HK-2 (cell line): ENCODE data around the gene FDXR.

ENCODE experiments used
- DNase-seq: peaks from one replicate; pipeline ENCODE4 v3.0.0-alpha.2; 2018; ENCODE audit not compliant: unreplicated experiment

Gene FDXR

GRCh38 chr17:74858672-74859458 lies 13.9 kb downstream of the FDXR start:
- DNase-seq: no peak

DNA sequence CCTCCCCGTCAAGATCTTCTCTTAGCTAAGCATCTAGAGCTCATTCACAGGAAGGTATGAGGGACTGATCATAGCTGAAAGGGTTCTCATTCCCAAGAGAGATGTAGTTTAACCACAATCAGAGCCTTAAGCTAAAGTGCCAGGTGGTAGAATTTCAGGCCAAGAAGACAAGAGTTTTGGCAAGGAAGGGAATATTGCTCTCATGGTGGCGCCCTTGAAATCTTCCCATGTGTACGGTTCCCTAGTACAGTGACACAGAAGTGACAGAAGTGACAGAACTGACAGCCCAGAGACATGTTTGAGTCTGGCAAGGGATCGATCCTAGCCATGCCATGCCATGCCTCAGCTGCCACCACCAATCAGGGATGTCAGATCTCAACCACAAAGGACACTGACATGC lies 15.6 kb downstream of the FDXR start:
- DNase-seq: no peak

- no peak for DNase-seq
These were observed 16.7 kb downstream of the FDXR start for GRCh38 chr17:74856112-74856511.

DNA sequence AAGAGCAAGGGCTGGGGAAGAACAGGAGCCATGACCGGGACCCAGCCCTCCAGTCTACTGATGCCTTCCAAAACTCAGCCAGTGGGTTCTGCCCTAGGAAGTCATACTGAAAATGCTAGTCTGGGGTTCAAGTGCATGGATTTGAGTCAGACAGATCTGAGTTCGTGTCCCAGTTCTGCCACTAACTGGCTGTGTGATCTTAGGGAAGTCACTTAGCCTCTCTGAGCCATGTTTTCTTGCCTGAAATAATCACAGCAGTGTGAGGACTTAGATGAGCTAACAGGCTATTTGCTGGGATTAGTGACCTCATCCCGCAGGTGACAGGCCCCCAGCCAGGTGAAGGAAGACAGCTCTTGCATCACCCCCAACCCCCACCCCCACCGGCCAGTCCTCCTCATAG lies 17.5 kb downstream of the FDXR start:
- no peak for DNase-seq

DNA sequence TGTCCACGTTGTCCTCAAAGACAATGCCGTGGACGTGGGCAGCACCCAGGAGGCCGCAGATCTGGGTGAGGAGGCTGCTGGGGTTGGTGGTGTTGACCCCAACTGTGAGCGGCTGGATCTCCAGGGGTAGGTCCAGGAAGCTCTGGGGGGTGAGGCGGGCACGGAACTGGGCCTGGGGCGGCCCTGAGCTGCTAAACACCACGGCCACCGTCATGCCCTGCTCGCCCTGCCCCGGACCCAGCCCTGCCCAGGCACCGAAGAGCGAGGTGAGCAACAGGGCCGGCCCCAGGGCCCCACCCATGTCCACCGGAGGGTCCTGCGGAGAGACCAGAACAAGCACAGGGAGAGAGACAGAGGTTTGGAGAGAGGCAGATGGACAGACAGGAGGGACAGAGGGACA lies 18.0 kb downstream of the FDXR start:
- DNase-seq: no peak

DNA sequence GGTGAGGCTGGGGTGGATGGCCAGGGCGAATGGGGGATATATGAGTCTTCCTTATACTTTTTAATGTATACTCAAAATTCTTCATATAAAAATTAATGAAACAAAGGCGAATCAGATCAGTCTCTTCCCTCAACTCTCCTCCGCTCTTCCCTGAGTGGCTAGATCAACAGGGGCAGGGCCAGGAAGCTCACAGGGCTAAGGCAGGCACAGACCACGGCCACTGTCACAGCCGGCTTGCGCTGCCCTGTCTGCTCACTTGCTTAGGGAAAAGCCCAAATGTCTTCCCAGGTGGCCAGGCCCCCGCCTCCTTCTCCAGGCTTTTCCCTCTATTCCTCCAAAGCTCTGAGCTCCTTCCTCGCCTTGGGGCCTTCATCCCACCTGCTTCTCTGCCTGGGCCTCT lies 19.1 kb downstream of the FDXR start:
- no peak for DNase-seq

DNA sequence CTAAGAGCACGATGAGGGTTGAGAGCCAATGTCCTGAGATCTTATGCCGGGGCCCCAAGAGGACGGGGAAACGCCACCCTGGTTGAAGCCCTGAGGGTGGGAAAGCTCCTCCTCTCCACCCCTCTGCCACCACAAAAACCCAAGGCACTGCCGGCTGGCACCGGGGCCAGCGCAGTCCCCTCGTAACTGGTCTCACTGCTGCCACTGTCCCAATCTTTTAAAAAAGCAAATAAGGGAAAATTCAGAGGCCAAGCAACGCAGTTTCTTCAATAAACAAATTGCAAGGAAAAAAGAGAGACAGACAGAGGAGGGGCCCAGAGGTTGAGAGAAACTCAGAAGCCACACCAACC lies 19.8 kb downstream of the FDXR start:
- DNase-seq: no peak

GRCh38 chr17:74852237-74853047 lies 20.4 kb downstream of the FDXR start:
- no peak for DNase-seq

DNA sequence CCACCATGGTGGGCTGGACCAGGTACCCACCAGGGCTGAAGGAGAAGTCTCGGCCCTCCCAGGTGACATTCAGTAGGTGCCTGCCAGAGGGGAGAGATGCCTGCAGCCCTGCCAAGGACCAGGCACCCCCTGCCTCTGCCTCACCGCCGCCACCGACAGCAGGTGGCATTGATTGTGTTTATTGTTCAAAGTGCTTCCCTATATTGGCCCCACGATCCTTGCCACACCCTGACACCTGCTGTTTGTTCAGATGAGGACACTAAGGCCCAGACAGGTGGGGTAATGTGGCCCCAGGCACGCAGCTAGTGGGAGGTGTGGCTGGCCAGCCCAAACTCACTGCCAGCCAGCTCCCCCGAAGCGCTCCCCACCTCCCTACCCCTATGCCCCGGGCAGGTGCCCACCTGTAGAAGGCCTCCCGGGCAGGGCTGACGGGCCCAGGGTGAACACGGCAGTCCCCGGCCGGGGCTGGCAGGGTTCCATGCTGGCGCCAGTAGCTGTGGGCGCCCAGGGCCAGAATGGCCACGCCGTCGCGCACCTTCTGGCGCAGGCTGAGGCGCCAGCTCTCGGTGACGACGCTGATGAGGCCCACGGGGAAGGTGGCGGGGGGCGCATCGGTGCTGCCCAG lies 21.1 kb downstream of the FDXR start:
- DNase-seq: no peak

- DNase-seq: no peak
These were observed 21.9 kb downstream of the FDXR start for GRCh38 chr17:74850914-74851313.

DNA sequence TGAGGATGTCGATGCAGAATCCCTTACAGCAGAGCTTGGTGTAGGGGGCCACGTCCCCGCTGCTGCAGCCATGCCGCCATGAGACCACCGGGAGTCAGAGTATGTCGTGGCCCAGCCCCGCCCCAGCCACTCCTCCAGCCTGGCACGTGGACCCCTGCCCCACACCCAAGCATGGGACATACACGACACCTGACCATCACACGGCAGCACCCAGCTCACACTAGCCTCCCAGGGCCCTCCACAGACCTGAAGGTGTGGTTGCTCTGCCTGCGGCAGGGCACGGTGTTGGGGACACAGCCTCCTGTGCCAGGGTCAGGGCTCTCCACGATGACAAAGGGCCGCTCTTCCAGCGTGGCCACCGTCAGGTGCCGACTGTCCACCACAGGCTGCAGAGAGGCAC lies 22.5 kb downstream of the FDXR start:
- DNase-seq: no peak

DNA sequence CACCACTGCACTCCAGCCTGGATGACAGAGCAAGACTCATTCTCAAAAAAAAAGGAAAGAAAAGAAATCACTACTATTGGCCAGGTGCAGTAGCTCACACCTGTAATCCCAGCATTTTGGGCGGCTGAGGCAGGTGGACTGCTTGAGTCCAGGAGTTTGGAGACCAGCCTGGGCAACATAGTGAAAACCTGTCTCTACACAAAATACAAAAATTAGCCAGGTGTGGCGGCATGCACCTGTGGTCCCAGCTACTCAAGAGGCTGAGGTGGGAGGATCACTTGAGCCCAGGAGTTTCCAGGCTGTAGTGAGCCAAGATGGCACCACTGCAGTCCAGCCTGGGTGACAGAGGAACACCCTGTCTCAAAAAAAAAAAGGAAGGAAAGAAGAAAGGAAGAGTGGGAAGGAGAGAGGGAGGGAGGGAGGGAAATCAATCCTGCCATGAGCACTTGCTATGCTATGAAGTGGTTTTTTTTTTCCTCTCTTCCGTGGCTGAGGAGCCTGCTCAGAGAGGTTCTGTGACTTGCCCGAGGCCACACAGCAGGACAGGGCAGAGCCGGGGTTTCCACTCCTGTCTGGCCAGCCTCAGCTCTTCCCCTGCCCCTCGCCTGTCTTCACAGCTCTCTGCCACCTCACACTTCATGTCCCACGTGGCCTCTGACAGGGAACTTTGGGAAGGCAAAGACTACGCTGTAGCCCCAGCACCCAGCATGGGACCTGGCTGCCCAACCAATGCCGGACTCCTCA lies 24.0 kb downstream of the FDXR start:
- DNase-seq: no peak

DNA sequence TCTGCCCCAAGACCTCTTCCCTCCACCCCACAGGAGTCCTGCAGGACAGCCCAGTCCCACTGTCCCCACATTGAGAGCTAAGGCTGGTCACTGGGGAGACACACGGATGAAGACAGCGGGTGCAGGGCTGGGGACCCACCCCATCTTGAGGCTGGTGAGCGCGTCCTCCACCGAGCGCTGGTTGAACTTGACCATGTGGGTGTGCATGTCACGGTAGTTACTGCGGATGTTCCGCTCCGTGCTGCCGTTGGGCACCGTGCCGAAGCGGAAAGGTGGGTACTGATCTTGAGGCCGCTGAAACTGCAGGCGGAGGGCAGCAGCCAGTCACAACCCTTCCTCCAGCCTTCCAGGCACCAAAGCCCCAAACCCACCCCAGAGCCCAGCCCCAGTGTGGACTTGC lies 26.2 kb downstream of the FDXR start:
- DNase-seq: no peak

GRCh38 chr17:74843352-74843627 lies 29.5 kb downstream of the FDXR start:
- no peak for DNase-seq

- DNase-seq: peak; percentile 81
These were observed 30.0 kb downstream of the FDXR start for GRCh38 chr17:74842599-74843351.

DNA sequence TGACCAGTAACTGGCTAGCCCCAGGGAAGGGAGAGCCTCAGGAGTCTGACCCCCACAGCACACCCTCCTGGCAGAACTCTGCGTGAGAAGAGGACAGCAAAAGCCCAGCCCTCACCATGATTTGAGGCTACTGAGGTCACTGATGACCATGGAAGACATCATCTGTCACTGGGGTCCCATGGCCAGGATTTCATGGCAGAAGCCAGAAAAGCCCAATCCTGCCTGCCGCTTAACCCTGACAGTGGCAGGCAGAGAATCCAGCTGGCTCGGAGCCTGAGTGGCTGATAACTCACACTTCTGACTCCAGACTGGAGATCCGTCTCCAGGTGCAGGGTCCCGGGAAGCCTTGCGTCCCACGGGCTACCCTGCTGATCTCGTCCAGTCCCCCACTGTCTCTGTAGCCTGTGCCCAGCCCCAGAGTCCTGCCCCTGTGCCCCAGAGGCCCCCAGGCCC lies 30.6 kb downstream of the FDXR start:
- no peak for DNase-seq

DNA sequence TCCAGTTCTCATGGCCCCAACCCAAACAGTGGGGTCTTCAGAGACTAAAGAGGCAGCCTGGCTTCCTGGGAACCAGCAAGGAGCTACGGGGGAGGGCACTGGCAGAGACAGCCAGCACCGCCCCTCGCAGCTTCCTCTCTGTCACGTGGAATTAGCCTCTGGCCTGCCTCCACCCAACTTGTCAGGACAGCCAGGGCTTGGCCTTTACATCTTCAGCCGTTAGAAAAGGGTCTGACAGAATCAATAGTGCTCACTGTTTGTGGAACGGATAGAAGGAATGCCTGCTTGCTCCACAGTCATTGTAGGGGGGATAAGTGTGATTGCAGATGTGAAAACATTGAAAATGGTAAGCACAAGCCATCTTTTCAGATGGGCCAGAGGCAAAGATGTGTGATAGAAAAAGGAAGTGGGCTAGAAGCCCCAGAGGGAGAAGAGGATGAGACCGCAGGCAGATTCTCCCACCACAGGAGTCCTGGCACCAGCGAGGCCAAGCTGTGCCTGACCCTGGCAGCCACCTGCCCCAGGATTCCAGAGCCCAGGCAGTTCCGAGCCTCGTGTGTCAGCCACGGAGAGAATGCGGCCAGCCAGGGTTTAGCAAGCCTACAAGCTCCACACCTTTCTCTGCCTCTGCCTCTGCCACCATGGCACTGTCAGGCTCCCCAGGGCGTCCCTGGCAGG lies 31.7 kb downstream of the FDXR start:
- DNase-seq: no peak

- DNase-seq: no peak
These were observed 32.6 kb downstream of the FDXR start for GRCh38 chr17:74839990-74840852.

GRCh38 chr17:74838274-74838673 lies 34.5 kb downstream of the FDXR start:
- no peak for DNase-seq
